GM12891 (cell line): Measurements from ENCODE around the gene CASP14.

Experiments used
- POLR2A ChIP-seq: IDR thresholded peaks from 2 replicates; pipeline ENCODE4 v1.6.1; 2011; ENCODE audit warnings: low read depth, low read length, control low read depth
- POLR2AphosphoS5 ChIP-seq: IDR thresholded peaks from 2 replicates; pipeline ENCODE4 v1.6.1; 2011; ENCODE audit warnings: low read depth, low read length, control low read depth
- TAF1 ChIP-seq: IDR thresholded peaks from 2 replicates; pipeline ENCODE4 v1.6.1; 2011; ENCODE audit warnings: low read depth, low read length, control low read depth

DNA sequence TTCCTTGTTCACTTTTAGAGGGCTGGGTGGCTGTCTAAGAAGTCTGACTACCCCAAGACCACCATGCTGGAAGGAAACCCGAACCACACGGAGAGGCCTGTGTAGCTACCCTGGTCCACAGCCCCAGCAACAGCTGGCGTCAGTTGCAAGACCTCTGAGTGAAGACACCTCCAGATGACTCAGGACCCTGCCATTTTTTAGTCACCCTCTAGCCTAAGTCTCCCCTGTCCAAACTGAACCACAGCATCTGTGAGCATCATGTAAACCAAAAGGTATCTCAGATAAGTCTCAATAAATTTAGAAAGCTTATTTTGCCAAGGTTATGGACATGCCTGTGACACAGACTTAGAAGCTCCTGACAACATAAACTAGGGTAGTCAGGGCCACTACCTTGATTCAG lies 55.8 kb downstream of the CASP14 start:
- TF ChIP-seq POLR2AphosphoS5 = no peak
- no peak for TF ChIP-seq POLR2A
- TF ChIP-seq TAF1 = no peak
